ENCODE data around the gene RHOH. TPM values are rescaled to one million over a fixed set of nuclear protein-coding genes. Genes with fewer than 3 reads are reported as not detected.
A peak's percentile ranks its signal among the peaks of the same experiment; 100 is the strongest.
"Not testable (repeated sequence)": the region's sequence is repeated elsewhere in the genome, so short reads cannot be mapped to it uniquely, and the experiment has no call there.

RHOH gene
- total and polyA plus RNA-seq, 9 of the 15 experiments (the other 6 are each of a cell fraction or from before 2014, with no cell fraction given) = 14.3 to 37.7 (median 23.2) TPM

DNA sequence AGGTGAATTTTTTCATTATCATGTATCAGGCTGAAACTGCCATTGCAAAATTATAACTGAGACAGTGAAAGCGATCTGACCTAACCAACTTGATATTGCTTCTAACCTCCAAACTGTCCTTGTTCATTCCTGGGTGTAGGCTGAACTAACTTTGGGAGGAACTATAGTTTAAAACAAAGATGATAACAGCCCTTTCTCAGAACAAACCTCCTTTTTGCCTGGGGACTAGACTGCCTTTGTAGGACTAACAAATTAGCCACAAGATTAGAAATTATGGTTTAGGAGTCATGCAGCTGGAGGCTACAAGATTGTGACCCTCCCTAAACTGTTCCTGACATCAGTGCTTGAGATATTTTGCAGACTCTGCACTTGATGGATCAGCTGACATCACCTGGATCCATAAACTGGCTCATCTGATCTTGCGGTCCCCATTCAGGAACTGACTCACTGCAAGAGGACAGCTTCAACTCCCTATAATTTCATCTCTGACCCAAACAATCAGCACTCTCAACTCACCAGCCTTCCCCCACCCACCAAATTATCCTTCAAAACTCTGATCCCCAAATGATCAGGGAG is 93.9 kb downstream of the RHOH start (continued):
- TF ChIP-seq CBFA2T2 (conservative IDR thresholded peaks at IDR 0.05) (peak; percentile 95), TCF7 (IDR thresholded peaks at IDR 0.05; ENCODE audit: borderline replicate concordance) (peak; percentile 86; the same call in 1 of the 2 replicates), SPI1 (IDR thresholded peaks at IDR 0.05; ENCODE audit: borderline replicate concordance, low read depth, low read length) (peak; percentile 24; the same call in 1 of the 2 replicates), RCOR1 (IDR thresholded peaks at IDR 0.05; ENCODE audit: borderline replicate concordance in 1 of 2, low read depth in 2 of 2, low read length in 2 of 2) (peak in 1 of 2 experiments; percentile 97; a peak in 2 of 4 replicates), DMBX1 (CRISPR knock-in tag; IDR thresholded peaks at IDR 0.05; ENCODE audit: borderline replicate concordance) (peak; percentile 36; the same call in 1 of the 2 replicates), NFE2 (IDR thresholded peaks at IDR 0.05; ENCODE audit: low read depth) (peak; percentile 71; the same call in 1 of the 2 replicates), MTA2 (IDR thresholded peaks at IDR 0.05; ENCODE audit: low read depth) (peak; percentile 74), NR2C1 (tag; IDR thresholded peaks at IDR 0.05) (peak; percentile 56), ETV1 (tag; conservative IDR thresholded peaks at IDR 0.05; ENCODE audit: low read depth) (peak; percentile 87), ZNF316 (IDR thresholded peaks at IDR 0.05) (peak; percentile 93), HDAC1 (IDR thresholded peaks at IDR 0.05) (peak in 1 of 2 experiments; percentile 91; a peak in 2 of 4 replicates), SMARCC2 (IDR thresholded peaks at IDR 0.05; ENCODE audit: low read depth) (peak; percentile 89), FOSL1 (tag; conservative IDR thresholded peaks at IDR 0.05) (peak; percentile 96), TEAD1 (CRISPR knock-in tag; IDR thresholded peaks at IDR 0.05) (peak in 1 of 2 experiments; percentile 55; a peak in 2 of 4 replicates), RUNX1 (IDR thresholded peaks at IDR 0.05; ENCODE audit: low read depth) (peak; percentile 82; the same call in 1 of the 2 replicates), FOS (IDR thresholded peaks at IDR 0.05; ENCODE audit: extremely low read depth, insufficient read length) (peak; percentile 18)
- TF ChIP-seq, protein P1, sequence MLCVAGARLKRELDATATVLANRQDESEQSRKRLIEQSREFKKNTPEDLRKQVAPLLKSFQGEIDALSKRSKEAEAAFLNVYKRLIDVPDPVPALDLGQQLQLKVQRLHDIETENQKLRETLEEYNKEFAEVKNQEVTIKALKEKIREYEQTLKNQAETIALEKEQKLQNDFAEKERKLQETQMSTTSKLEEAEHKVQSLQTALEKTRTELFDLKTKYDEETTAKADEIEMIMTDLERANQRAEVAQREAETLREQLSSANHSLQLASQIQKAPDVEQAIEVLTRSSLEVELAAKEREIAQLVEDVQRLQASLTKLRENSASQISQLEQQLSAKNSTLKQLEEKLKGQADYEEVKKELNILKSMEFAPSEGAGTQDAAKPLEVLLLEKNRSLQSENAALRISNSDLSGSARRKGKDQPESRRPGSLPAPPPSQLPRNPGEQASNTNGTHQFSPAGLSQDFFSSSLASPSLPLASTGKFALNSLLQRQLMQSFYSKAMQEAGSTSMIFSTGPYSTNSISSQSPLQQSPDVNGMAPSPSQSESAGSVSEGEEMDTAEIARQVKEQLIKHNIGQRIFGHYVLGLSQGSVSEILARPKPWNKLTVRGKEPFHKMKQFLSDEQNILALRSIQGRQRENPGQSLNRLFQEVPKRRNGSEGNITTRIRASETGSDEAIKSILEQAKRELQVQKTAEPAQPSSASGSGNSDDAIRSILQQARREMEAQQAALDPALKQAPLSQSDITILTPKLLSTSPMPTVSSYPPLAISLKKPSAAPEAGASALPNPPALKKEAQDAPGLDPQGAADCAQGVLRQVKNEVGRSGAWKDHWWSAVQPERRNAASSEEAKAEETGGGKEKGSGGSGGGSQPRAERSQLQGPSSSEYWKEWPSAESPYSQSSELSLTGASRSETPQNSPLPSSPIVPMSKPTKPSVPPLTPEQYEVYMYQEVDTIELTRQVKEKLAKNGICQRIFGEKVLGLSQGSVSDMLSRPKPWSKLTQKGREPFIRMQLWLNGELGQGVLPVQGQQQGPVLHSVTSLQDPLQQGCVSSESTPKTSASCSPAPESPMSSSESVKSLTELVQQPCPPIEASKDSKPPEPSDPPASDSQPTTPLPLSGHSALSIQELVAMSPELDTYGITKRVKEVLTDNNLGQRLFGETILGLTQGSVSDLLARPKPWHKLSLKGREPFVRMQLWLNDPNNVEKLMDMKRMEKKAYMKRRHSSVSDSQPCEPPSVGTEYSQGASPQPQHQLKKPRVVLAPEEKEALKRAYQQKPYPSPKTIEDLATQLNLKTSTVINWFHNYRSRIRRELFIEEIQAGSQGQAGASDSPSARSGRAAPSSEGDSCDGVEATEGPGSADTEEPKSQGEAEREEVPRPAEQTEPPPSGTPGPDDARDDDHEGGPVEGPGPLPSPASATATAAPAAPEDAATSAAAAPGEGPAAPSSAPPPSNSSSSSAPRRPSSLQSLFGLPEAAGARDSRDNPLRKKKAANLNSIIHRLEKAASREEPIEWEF (CRISPR knock-in tag; IDR thresholded peaks at IDR 0.05) = peak; percentile 45; the same call in 1 of the 2 replicates
- TF ChIP-seq, protein P2, sequence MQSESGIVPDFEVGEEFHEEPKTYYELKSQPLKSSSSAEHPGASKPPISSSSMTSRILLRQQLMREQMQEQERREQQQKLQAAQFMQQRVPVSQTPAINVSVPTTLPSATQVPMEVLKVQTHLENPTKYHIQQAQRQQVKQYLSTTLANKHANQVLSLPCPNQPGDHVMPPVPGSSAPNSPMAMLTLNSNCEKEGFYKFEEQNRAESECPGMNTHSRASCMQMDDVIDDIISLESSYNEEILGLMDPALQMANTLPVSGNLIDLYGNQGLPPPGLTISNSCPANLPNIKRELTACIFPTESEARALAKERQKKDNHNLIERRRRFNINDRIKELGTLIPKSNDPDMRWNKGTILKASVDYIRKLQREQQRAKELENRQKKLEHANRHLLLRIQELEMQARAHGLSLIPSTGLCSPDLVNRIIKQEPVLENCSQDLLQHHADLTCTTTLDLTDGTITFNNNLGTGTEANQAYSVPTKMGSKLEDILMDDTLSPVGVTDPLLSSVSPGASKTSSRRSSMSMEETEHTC (IDR thresholded peaks at IDR 0.05) = peak; percentile 88
- TF ChIP-seq, protein P3, sequence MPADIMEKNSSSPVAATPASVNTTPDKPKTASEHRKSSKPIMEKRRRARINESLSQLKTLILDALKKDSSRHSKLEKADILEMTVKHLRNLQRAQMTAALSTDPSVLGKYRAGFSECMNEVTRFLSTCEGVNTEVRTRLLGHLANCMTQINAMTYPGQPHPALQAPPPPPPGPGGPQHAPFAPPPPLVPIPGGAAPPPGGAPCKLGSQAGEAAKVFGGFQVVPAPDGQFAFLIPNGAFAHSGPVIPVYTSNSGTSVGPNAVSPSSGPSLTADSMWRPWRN (IDR thresholded peaks at IDR 0.05; ENCODE audit: low read depth) = peak; percentile 81; the same call in 1 of the 2 replicates
- TF ChIP-seq NR2C1 (IDR thresholded peaks at IDR 0.05) = not testable (repeated sequence)
- TF ChIP-seq, protein P4, sequence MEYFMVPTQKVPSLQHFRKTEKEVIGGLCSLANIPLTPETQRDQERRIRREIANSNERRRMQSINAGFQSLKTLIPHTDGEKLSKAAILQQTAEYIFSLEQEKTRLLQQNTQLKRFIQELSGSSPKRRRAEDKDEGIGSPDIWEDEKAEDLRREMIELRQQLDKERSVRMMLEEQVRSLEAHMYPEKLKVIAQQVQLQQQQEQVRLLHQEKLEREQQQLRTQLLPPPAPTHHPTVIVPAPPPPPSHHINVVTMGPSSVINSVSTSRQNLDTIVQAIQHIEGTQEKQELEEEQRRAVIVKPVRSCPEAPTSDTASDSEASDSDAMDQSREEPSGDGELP (CRISPR knock-in tag; IDR thresholded peaks at IDR 0.05; ENCODE audit: borderline replicate concordance) = peak; percentile 92

Data from K562 (cell line).